Activated CD8-positive, alpha-beta memory T cell treated with anti-CD3 and anti-CD28 coated beads, Interleukin-2, amount 50 U/mL, for 24 hours (primary cell): ENCODE measurements around the gene PLXDC1.
"Not testable (repeated sequence)": the region's sequence is repeated elsewhere in the genome, so short reads cannot be mapped to it uniquely, and the experiment has no call there.

Experiments used
- DNase-seq: peaks from one replicate; pipeline ENCODE4 v3.0.0-alpha.2; 2020; ENCODE audit errors: extremely low read depth

Gene PLXDC1

GRCh38 chr17:39155654-39156053 lies 4.2 kb upstream of the PLXDC1 start:
- DNase-seq: no peak

GRCh38 chr17:39153599-39154051 lies 2.2 kb upstream of the PLXDC1 start:
- DNase-seq: peak; percentile 87

GRCh38 chr17:39151943-39152818 lies 744 bp upstream of the PLXDC1 start:
- DNase-seq: no peak

GRCh38 chr17:39150795-39151149 lies 665 bp downstream of the PLXDC1 start:
- DNase-seq: no peak

- no peak for DNase-seq
Observed at GRCh38 chr17:39150104-39150634, 1.3 kb downstream of the PLXDC1 start.

- DNase-seq: no peak
Observed at GRCh38 chr17:39147221-39148185, 3.9 kb downstream of the PLXDC1 start.

GRCh38 chr17:39146273-39146672 lies 5.2 kb downstream of the PLXDC1 start:
- no peak for DNase-seq

- DNase-seq: no peak
Observed at GRCh38 chr17:39145143-39145542, 6.3 kb downstream of the PLXDC1 start.

GRCh38 chr17:39144416-39144840 lies 7.0 kb downstream of the PLXDC1 start:
- DNase-seq: no peak

- no peak for DNase-seq
Observed at GRCh38 chr17:39143552-39144093, 7.8 kb downstream of the PLXDC1 start.

- no peak for DNase-seq
Observed at GRCh38 chr17:39141915-39142664, 9.3 kb downstream of the PLXDC1 start.

- no peak for DNase-seq
Observed at GRCh38 chr17:39141294-39141693, 10.1 kb downstream of the PLXDC1 start.

- DNase-seq: no peak
Observed at GRCh38 chr17:39139561-39139960, 11.9 kb downstream of the PLXDC1 start.

- DNase-seq: no peak
Observed at GRCh38 chr17:39139161-39139511, 12.3 kb downstream of the PLXDC1 start.

GRCh38 chr17:39138431-39139160 lies 12.8 kb downstream of the PLXDC1 start:
- DNase-seq: no peak

GRCh38 chr17:39134878-39135277 lies 16.6 kb downstream of the PLXDC1 start:
- DNase-seq: no peak

GRCh38 chr17:39132192-39132610 lies 19.2 kb downstream of the PLXDC1 start:
- no peak for DNase-seq

- DNase-seq: no peak
Observed at GRCh38 chr17:39131616-39132015, 19.8 kb downstream of the PLXDC1 start.

GRCh38 chr17:39130205-39130604 lies 21.2 kb downstream of the PLXDC1 start:
- DNase-seq: no peak

GRCh38 chr17:39129544-39129943 lies 21.9 kb downstream of the PLXDC1 start:
- DNase-seq: not testable (repeated sequence)

- DNase-seq: no peak
Observed at GRCh38 chr17:39126436-39126835, 25.0 kb downstream of the PLXDC1 start.
